Ascending aorta (tissue), 2 donors: ENCODE data around the gene BABAM2. TPM values are rescaled to one million over a fixed set of nuclear protein-coding genes. Genes with fewer than 3 reads are reported as not detected.

Source experiments
- DNase-seq, 2 donors: peaks; one replicate each; pipeline ENCODE4 v3.0.0-alpha.2; 2019; ENCODE audit warnings: low spot score in 2 of 2
- H3K27ac ChIP-seq, 2 donors: fragments of 200-600 bp; sonication (generic); one replicate each; pipeline ENCODE4 v1.5.1; 2016 to 2017; ENCODE audit warnings: mild to moderate bottlenecking in 1 of 2
- H3K27me3 ChIP-seq: fragments of 200-600 bp; sonication (generic); one replicate; pipeline ENCODE4 v1.5.1; 2017
- H3K36me3 ChIP-seq, 2 donors: fragments of 200-600 bp; sonication (generic); one replicate each; pipeline ENCODE4 v1.5.1; 2016
- H3K4me1 ChIP-seq, 2 donors: fragments of 200-600 bp; sonication (generic); one replicate each; pipeline ENCODE4 v1.5.1; 2016 to 2017; ENCODE audit warnings: mild to moderate bottlenecking in 1 of 2
- H3K4me3 ChIP-seq, 2 donors: fragments of 200-600 bp; sonication (generic); one replicate each; pipeline ENCODE4 v1.5.1; 2016 to 2017; ENCODE audit warnings: mild to moderate bottlenecking in 1 of 2
- H3K9me3 ChIP-seq, 2 donors: fragments of 200-600 bp; sonication (generic); one replicate each; pipeline ENCODE4 v1.5.1; 2016
- CTCF ChIP-seq, 3 experiments: fragments of 200-600 bp in 2 of 3; fragments of 450-650 bp in 1 of 3; sonication (generic) in 2 of 3; IDR thresholded peaks; one replicate each; pipeline ENCODE4 v1.5.1; 2016 to 2019; ENCODE audit warnings: antibody characterized with exemption in 3 of 3, mild to moderate bottlenecking in 1 of 3, moderate library complexity in 1 of 3
- intact Hi-C: fragments of 100-400 bp; cut with DNase I; formaldehyde crosslinking; loops from one replicate; pipeline ENCODE4 v1.15.1; 2023
- total RNA-seq: library from RNA; depleted of rRNA; stranded (reverse); fragments of >200 nt; gene quantifications from one replicate; pipeline ENCODE4 v1.1.0, GENCODE V29; 2016

The BABAM2 gene
- total RNA-seq, 1 donor from 2014 or later: 19.6 TPM

- intact Hi-C loops: no loop called here
- Histone ChIP-seq H3K9me3 (peaks cover 0 to 5% of the 10 kb centered on the region in 2 donors), H3K27ac (no peak overlapping the region), H3K4me1 (no peaks in the 10 kb centered on the region), H3K27me3 (no peaks in the 10 kb centered on the region), H3K4me3 (no peak overlapping the region), H3K36me3 (peaks cover 0 to 4% of the 10 kb centered on the region in 2 donors)
- no peak for DNase-seq
- no peak for TF ChIP-seq CTCF (IDR thresholded peaks at IDR 0.05)
Measured at GRCh38 chr2:28310107-28310506, 419.6 kb downstream of the BABAM2 start.

GRCh38 chr2:28311660-28312249, 421.2 kb downstream of the BABAM2 start:
- no peak overlapping the region for H3K4me3 ChIP-seq
- no peak for DNase-seq
- H3K36me3 ChIP-seq: peaks cover 0 to 4% of the 10 kb centered on the region in 2 donors
- H3K27ac ChIP-seq: no peak overlapping the region
- no peaks in the 10 kb centered on the region for H3K9me3 ChIP-seq
- no peak for TF ChIP-seq CTCF (IDR thresholded peaks at IDR 0.05)
- H3K27me3 ChIP-seq: no peaks in the 10 kb centered on the region
- no peaks in the 10 kb centered on the region for H3K4me1 ChIP-seq
- intact Hi-C loops: no loop called here

GRCh38 chr2:28312307-28313219, 422.0 kb downstream of the BABAM2 start:
- intact Hi-C loops: no loop called here
- Histone ChIP-seq H3K36me3 (peaks cover 0 to 4% of the 10 kb centered on the region in 2 donors), H3K27ac (no peak overlapping the region), H3K4me1 (no peaks in the 10 kb centered on the region), H3K27me3 (no peaks in the 10 kb centered on the region), H3K4me3 (no peak overlapping the region), H3K9me3 (no peaks in the 10 kb centered on the region)
- no peak for DNase-seq
- TF ChIP-seq CTCF (IDR thresholded peaks at IDR 0.05): no peak

GRCh38 chr2:28313220-28313784, 422.8 kb downstream of the BABAM2 start:
- Histone ChIP-seq H3K4me3 (no peak overlapping the region), H3K9me3 (no peaks in the 10 kb centered on the region), H3K4me1 (no peaks in the 10 kb centered on the region), H3K27ac (no peak overlapping the region), H3K27me3 (no peaks in the 10 kb centered on the region), H3K36me3 (peaks cover 0 to 4% of the 10 kb centered on the region in 2 donors)
- intact Hi-C loops: no loop called here
- no peak for TF ChIP-seq CTCF (IDR thresholded peaks at IDR 0.05)
- no peak for DNase-seq

GRCh38 chr2:28314968-28315367, 424.4 kb downstream of the BABAM2 start:
- H3K27ac ChIP-seq: no peak overlapping the region
- H3K27me3 ChIP-seq: no peaks in the 10 kb centered on the region
- DNase-seq: no peak
- H3K36me3 ChIP-seq: peaks cover 0 to 4% of the 10 kb centered on the region in 2 donors
- no peak overlapping the region for H3K4me3 ChIP-seq
- no peaks in the 10 kb centered on the region for H3K9me3 ChIP-seq
- H3K4me1 ChIP-seq: peaks cover 4 to 13% of the 10 kb centered on the region in 2 donors
- TF ChIP-seq CTCF (IDR thresholded peaks at IDR 0.05): no peak
- intact Hi-C loops: no loop called here
